Measurements from ENCODE around the gene ANXA1.

- TF ChIP-seq POLR2A (IDR thresholded peaks at IDR 0.05) (no peak), CTCF (IDR thresholded peaks at IDR 0.05) (no peak), POLR2AphosphoS5 (IDR thresholded peaks at IDR 0.05) (no peak)
These were observed 31.3 kb downstream of the ANXA1 start for GRCh38 chr9:73182928-73183327.

All from suprapubic skin (tissue), 4 donors.